ENCODE measurements around the gene OSBPL9.

- TF ChIP-seq RAD21 (IDR thresholded peaks at IDR 0.05; ENCODE audit: low read depth) (no peak), CTCF (IDR thresholded peaks at IDR 0.05 in 2 of 3, conservative IDR thresholded peaks at IDR 0.05 in 1 of 3; ENCODE audit: borderline replicate concordance in 1 of 3, insufficient read depth in 1 of 3, low read depth in 2 of 3, low read length in 2 of 3) (no peak), TCF7L2 (IDR thresholded peaks at IDR 0.05; ENCODE audit: borderline replicate concordance, extremely low read depth, insufficient read depth, insufficient read length) (no peak), POLR2A (IDR thresholded peaks at IDR 0.05; ENCODE audit: borderline replicate concordance, extremely low read depth, insufficient read depth, insufficient read length) (no peak), YY1 (IDR thresholded peaks at IDR 0.05; ENCODE audit: extremely low read depth, insufficient replicate concordance, low read depth, low read length) (no peak), EZH2 (IDR thresholded peaks at IDR 0.05) (no peak), SIN3A (IDR thresholded peaks at IDR 0.05; ENCODE audit: low read depth) (no peak), JUND (IDR thresholded peaks at IDR 0.05) (no peak)
- TF ChIP-seq, protein P1, sequence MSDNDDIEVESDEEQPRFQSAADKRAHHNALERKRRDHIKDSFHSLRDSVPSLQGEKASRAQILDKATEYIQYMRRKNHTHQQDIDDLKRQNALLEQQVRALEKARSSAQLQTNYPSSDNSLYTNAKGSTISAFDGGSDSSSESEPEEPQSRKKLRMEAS (IDR thresholded peaks at IDR 0.05), result no peak
- TF ChIP-seq, protein P2, sequence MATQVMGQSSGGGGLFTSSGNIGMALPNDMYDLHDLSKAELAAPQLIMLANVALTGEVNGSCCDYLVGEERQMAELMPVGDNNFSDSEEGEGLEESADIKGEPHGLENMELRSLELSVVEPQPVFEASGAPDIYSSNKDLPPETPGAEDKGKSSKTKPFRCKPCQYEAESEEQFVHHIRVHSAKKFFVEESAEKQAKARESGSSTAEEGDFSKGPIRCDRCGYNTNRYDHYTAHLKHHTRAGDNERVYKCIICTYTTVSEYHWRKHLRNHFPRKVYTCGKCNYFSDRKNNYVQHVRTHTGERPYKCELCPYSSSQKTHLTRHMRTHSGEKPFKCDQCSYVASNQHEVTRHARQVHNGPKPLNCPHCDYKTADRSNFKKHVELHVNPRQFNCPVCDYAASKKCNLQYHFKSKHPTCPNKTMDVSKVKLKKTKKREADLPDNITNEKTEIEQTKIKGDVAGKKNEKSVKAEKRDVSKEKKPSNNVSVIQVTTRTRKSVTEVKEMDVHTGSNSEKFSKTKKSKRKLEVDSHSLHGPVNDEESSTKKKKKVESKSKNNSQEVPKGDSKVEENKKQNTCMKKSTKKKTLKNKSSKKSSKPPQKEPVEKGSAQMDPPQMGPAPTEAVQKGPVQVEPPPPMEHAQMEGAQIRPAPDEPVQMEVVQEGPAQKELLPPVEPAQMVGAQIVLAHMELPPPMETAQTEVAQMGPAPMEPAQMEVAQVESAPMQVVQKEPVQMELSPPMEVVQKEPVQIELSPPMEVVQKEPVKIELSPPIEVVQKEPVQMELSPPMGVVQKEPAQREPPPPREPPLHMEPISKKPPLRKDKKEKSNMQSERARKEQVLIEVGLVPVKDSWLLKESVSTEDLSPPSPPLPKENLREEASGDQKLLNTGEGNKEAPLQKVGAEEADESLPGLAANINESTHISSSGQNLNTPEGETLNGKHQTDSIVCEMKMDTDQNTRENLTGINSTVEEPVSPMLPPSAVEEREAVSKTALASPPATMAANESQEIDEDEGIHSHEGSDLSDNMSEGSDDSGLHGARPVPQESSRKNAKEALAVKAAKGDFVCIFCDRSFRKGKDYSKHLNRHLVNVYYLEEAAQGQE (IDR thresholded peaks at IDR 0.05; ENCODE audit: low read depth), result no peak
Measured at GRCh38 chr1:51784997-51785421, 168.1 kb downstream of the OSBPL9 start.
